CD4-positive, alpha-beta memory T cell (primary cell): ENCODE measurements around the gene PLCB1. TPM values are rescaled to one million over a fixed set of nuclear protein-coding genes. Genes with fewer than 3 reads are reported as not detected.

Source experiments
- CTCF ChIA-PET: fragments of 350-600 bp; sonication (Branson Sonifier 250); formaldehyde crosslinking; loops from one replicate; lab custom pipeline; 2021; ENCODE audit warnings: inconsistent platforms; ENCODE audit not compliant: partially characterized antibody; lab: Charles Lee
- POLR2A ChIA-PET: fragments of 350-600 bp; sonication (Branson Sonifier 250); formaldehyde crosslinking; loops from one replicate; lab custom pipeline; 2021; ENCODE audit not compliant: partially characterized antibody; lab: Charles Lee
- DNase-seq, 5 donors: peaks; one replicate each; pipeline versions ENCODE4 v3.0.0 to v3.0.0-alpha.2; 2020 to 2022; ENCODE audit warnings: mixed read lengths in 1 of 5
- H3K27ac ChIP-seq: one replicate; pipeline ENCODE4 v1.7.0; 2013; ENCODE audit warnings: low read depth, low read length
- H3K27me3 ChIP-seq: 2 replicates; pipeline ENCODE4 v1.7.0; 2013; ENCODE audit warnings: mild to moderate bottlenecking, low read length, moderate library complexity; ENCODE audit not compliant: insufficient read depth
- H3K36me3 ChIP-seq: 2 replicates; pipeline ENCODE4 v1.7.0; 2013; ENCODE audit warnings: mild to moderate bottlenecking, low read length, moderate library complexity; ENCODE audit not compliant: insufficient read depth
- H3K4me1 ChIP-seq: 2 replicates; pipeline ENCODE4 v1.7.0; 2013; ENCODE audit warnings: mild to moderate bottlenecking, low read length, moderate library complexity; ENCODE audit not compliant: insufficient read depth
- H3K4me3 ChIP-seq, 2 donors: one replicate each; pipeline ENCODE4 v1.7.0; 2013; ENCODE audit warnings: low read length in 2 of 2, mild to moderate bottlenecking in 1 of 2
- H3K9me3 ChIP-seq, 2 donors: one replicate each; pipeline ENCODE4 v1.7.0; 2013; ENCODE audit warnings: low read length in 2 of 2, control low read depth in 1 of 2; ENCODE audit not compliant: control insufficient read depth in 1 of 2
- H3K27ac Mint-ChIP-seq, 7 donors: one replicate each; pipeline ENCODE4 v1.8.0; 2020 to 2021; ENCODE audit warnings: mixed read lengths in 7 of 7, mild to moderate bottlenecking in 6 of 7, inconsistent platforms in 3 of 7, moderate library complexity in 3 of 7
- H3K27me3 Mint-ChIP-seq, 2 donors: one replicate each; pipeline ENCODE4 v1.8.0; 2020 to 2021; ENCODE audit warnings: mixed read lengths in 2 of 2
- H3K36me3 Mint-ChIP-seq, 2 donors: one replicate each; pipeline ENCODE4 v1.8.0; 2020 to 2021; ENCODE audit warnings: mixed read lengths in 2 of 2, inconsistent platforms in 1 of 2, mild to moderate bottlenecking in 1 of 2
- H3K4me1 Mint-ChIP-seq, 4 donors: one replicate each; pipeline ENCODE4 v1.8.0; 2020 to 2021; ENCODE audit warnings: mixed read lengths in 4 of 4, mild to moderate bottlenecking in 1 of 4
- H3K4me3 Mint-ChIP-seq, 8 donors: one replicate each; pipeline ENCODE4 v1.8.0; 2020 to 2021; ENCODE audit warnings: mixed read lengths in 8 of 8, mild to moderate bottlenecking in 7 of 8, moderate library complexity in 6 of 8, inconsistent platforms in 3 of 8
- H3K9me3 Mint-ChIP-seq, 8 donors: one replicate each; pipeline ENCODE4 v1.8.0; 2020 to 2021; ENCODE audit warnings: mixed read lengths in 8 of 8, mild to moderate bottlenecking in 5 of 8, inconsistent platforms in 3 of 8, moderate library complexity in 1 of 8
- intact Hi-C: fragments of 100-400 bp; cut with micrococcal nuclease; formaldehyde crosslinking; loops from one replicate; pipeline ENCODE4 v1.15.1; 2023
- polyA plus RNA-seq, 2 donors: library from polyadenylated mRNA; unstranded; fragments of 300-500 nt; fragmentation: Illumina TruSeq; gene quantifications; one replicate each; pipeline ENCODE4 v1.2.3, GENCODE V29; 2021
- total RNA-seq, 2 experiments: library from RNA; stranded (reverse); gene quantifications; one replicate each; pipeline ENCODE4 v1.2.3, GENCODE V29; 2021

Gene PLCB1
- total and polyA plus RNA-seq, 4 experiments from 2014 or later, result 5.5 to 9.6 (median 8.2) TPM

DNA sequence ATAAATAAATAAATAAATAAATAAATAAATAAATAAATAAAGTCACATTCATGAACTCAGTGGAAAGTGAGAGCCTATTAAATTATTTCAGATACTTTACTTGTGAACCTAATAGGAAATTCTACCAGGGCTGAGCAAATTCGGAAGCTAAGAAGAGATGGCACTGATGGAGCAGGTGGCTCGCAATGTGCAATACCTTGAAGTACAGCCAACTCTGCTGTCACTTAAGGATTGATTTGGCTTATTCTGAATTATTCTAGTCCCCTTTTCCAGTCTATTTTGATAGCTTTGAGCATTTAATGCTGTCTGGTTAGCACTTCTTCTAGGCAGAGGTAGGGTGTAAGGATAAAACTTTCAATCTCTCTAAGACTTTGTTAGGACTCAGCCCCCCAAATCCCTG lies 541.0 kb downstream of the PLCB1 start:
- H3K27ac ChIP-seq, result no peak overlapping the region
- H3K4me3 ChIP-seq, result no peak overlapping the region
- peaks cover 0 to 7% (median 3%) of the 10 kb centered on the region in 8 donors for H3K9me3 Mint-ChIP-seq
- H3K4me3 Mint-ChIP-seq, result no peak overlapping the region
- no peaks in the 10 kb centered on the region for H3K4me1 ChIP-seq
- H3K4me1 Mint-ChIP-seq, result peaks cover 8 to 18% (median 11%) of the 10 kb centered on the region in 4 donors
- no peaks in the 10 kb centered on the region for H3K27me3 Mint-ChIP-seq
- peaks cover 4 to 7% of the 10 kb centered on the region in 2 donors for H3K36me3 Mint-ChIP-seq
- no peaks in the 10 kb centered on the region for H3K27me3 ChIP-seq
- ChIA-PET POLR2A (interaction anchor here (1.7 kb wide), 1 partner anchor 9 kb away, joined by 6 read pairs; no protein-coding TSS in a partner anchor), CTCF (no interaction called here)
- no peak for DNase-seq
- no peaks in the 10 kb centered on the region for H3K9me3 ChIP-seq
- no peak overlapping the region for H3K27ac Mint-ChIP-seq
- H3K36me3 ChIP-seq, result no peaks in the 10 kb centered on the region
- intact Hi-C loops, result no loop called here

DNA sequence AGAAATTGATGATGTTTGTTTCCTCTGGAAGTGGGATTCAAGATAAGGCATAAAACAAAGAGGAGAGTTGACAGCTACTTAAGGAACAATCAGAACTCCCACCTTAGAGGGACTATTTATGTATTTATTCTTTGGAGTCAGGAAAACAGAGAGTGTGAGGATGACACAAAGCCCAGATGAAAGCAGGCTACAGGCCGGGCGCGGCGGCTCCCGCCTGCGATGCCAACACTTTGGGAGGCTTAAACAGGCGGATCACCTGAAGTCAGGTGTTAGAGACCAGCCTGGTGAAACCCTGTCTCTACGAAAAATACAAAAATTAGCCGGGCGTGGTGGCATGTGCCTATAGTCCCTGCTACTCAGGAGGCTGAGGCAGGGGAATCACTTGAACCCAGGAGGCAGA lies 543.8 kb downstream of the PLCB1 start:
- no peak overlapping the region for H3K4me3 Mint-ChIP-seq
- POLR2A ChIA-PET, result no interaction called here

DNA sequence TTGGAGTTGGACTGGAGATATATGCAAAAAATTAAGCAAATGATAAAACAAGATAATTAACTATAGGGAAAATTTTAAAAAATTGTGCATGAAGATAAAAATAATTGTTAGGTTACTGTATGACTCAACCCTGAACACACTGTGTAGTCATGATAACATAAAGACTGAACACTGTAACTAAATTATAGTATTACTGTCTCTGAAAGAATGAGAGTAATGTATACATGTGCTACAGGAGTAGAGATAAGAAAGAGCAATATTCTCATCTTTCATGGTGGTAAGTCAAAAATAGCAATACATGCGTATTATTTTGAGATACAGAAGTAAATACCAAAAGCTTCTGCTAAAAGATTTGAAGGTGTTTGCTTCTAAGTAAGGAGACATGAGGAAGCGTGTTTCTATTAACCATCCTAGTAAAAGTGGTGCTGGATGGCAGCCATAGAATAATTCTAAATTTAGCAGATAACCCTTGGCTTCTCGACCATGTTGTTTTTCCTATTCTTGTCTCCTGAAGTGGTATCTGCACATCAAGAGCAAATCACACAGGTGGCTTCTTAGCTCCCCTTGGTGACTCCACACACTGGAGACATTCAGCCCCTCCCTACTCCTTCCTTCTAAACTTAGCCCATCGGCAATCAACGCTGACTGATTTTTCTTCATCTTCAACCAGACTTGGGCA lies 546.2 kb downstream of the PLCB1 start:
- H3K27me3 Mint-ChIP-seq, result no peaks in the 10 kb centered on the region
- Histone ChIP-seq H3K36me3 (no peaks in the 10 kb centered on the region), H3K9me3 (no peaks in the 10 kb centered on the region), H3K27ac (no peak overlapping the region), H3K4me1 (no peaks in the 10 kb centered on the region), H3K27me3 (no peaks in the 10 kb centered on the region), H3K4me3 (no peak overlapping the region)
- ChIA-PET POLR2A (no interaction called here), CTCF (no interaction called here)
- peaks cover 0 to 5% (median 2%) of the 10 kb centered on the region in 8 donors for H3K9me3 Mint-ChIP-seq
- no peaks in the 10 kb centered on the region for H3K4me1 Mint-ChIP-seq
- peaks cover 2 to 3% of the 10 kb centered on the region in 2 donors for H3K36me3 Mint-ChIP-seq
- intact Hi-C loops, result no loop called here
- H3K4me3 Mint-ChIP-seq, result no peak overlapping the region
- no peak overlapping the region for H3K27ac Mint-ChIP-seq
- no peak for DNase-seq

More for the DNA sequence above, 543.8 kb downstream of the PLCB1 start:
- no peaks in the 10 kb centered on the region for H3K4me1 ChIP-seq
- no peaks in the 10 kb centered on the region for H3K36me3 ChIP-seq
- no peaks in the 10 kb centered on the region for H3K27me3 ChIP-seq
- CTCF ChIA-PET, result no interaction called here
- H3K27ac Mint-ChIP-seq, result no peak overlapping the region
- H3K4me3 ChIP-seq, result no peak overlapping the region
- H3K4me1 Mint-ChIP-seq, result no peaks in the 10 kb centered on the region
- no peak overlapping the region for H3K27ac ChIP-seq
- no peak for DNase-seq
- H3K36me3 Mint-ChIP-seq, result peaks cover 4 to 7% of the 10 kb centered on the region in 2 donors
- H3K9me3 Mint-ChIP-seq, result peaks cover 0 to 7% (median 3%) of the 10 kb centered on the region in 8 donors
- intact Hi-C loops, result no loop called here
- no peaks in the 10 kb centered on the region for H3K9me3 ChIP-seq
- H3K27me3 Mint-ChIP-seq, result no peaks in the 10 kb centered on the region

GRCh38 chr20:8689337-8689736 lies 557.3 kb downstream of the PLCB1 start:
- ChIA-PET POLR2A (no interaction called here), CTCF (no interaction called here)
- no peaks in the 10 kb centered on the region for H3K36me3 ChIP-seq
- H3K4me1 Mint-ChIP-seq, result no peaks in the 10 kb centered on the region
- H3K27ac Mint-ChIP-seq, result no peak overlapping the region
- no peaks in the 10 kb centered on the region for H3K4me1 ChIP-seq
- no peak overlapping the region for H3K4me3 Mint-ChIP-seq
- no peaks in the 10 kb centered on the region for H3K9me3 ChIP-seq
- intact Hi-C loops, result no loop called here
- H3K27me3 Mint-ChIP-seq, result no peaks in the 10 kb centered on the region
- no peak for DNase-seq
- no peak overlapping the region for H3K27ac ChIP-seq
- H3K27me3 ChIP-seq, result no peaks in the 10 kb centered on the region
- no peak overlapping the region for H3K4me3 ChIP-seq
- H3K36me3 Mint-ChIP-seq, result peaks cover 21 to 40% of the 10 kb centered on the region in 2 donors
- peaks cover 2 to 23% (median 8%) of the 10 kb centered on the region in 8 donors for H3K9me3 Mint-ChIP-seq

- Mint-ChIP-seq H3K27me3 (no peaks in the 10 kb centered on the region), H3K9me3 (peaks cover 2 to 23% (median 8%) of the 10 kb centered on the region in 8 donors), H3K27ac (no peak overlapping the region), H3K4me3 (no peak overlapping the region), H3K4me1 (no peaks in the 10 kb centered on the region), H3K36me3 (peaks cover 16 to 35% of the 10 kb centered on the region in 2 donors)
- POLR2A ChIA-PET, result no interaction called here
- no peaks in the 10 kb centered on the region for H3K27me3 ChIP-seq
- intact Hi-C loops, result no loop called here
- H3K4me3 ChIP-seq, result no peak overlapping the region
- CTCF ChIA-PET, result interaction anchor here (0.6 kb wide), 1 partner anchor 24 kb away, joined by 3 read pairs; no protein-coding TSS in a partner anchor
- no peaks in the 10 kb centered on the region for H3K4me1 ChIP-seq
- no peaks in the 10 kb centered on the region for H3K36me3 ChIP-seq
- no peak for DNase-seq
- no peak overlapping the region for H3K27ac ChIP-seq
- no peaks in the 10 kb centered on the region for H3K9me3 ChIP-seq
These were observed 558.0 kb downstream of the PLCB1 start for GRCh38 chr20:8690074-8690473.

GRCh38 chr20:8693709-8694108 lies 561.6 kb downstream of the PLCB1 start:
- H3K27me3 Mint-ChIP-seq, result no peaks in the 10 kb centered on the region
- Histone ChIP-seq H3K27me3 (no peaks in the 10 kb centered on the region), H3K4me1 (no peaks in the 10 kb centered on the region), H3K9me3 (no peaks in the 10 kb centered on the region), H3K36me3 (no peaks in the 10 kb centered on the region), H3K4me3 (no peak overlapping the region), H3K27ac (no peak overlapping the region)
- no peaks in the 10 kb centered on the region for H3K4me1 Mint-ChIP-seq
- no peak for DNase-seq
- POLR2A ChIA-PET, result no interaction called here
- H3K36me3 Mint-ChIP-seq, result peaks cover 8 to 11% of the 10 kb centered on the region in 2 donors
- H3K27ac Mint-ChIP-seq, result no peak overlapping the region
- peaks cover 0 to 16% (median 5%) of the 10 kb centered on the region in 8 donors for H3K9me3 Mint-ChIP-seq
- no peak overlapping the region for H3K4me3 Mint-ChIP-seq
- intact Hi-C loops, result no loop called here
- CTCF ChIA-PET, result interaction anchor here (0.8 kb wide), 1 partner anchor 11 kb away, joined by 3 read pairs; no protein-coding TSS in a partner anchor

GRCh38 chr20:8700756-8701155 lies 568.7 kb downstream of the PLCB1 start:
- Histone ChIP-seq H3K4me1 (no peaks in the 10 kb centered on the region), H3K4me3 (no peak overlapping the region), H3K27me3 (no peaks in the 10 kb centered on the region), H3K27ac (no peak overlapping the region), H3K9me3 (no peaks in the 10 kb centered on the region), H3K36me3 (no peaks in the 10 kb centered on the region)
- no peak for DNase-seq
- peaks cover 0 to 2% of the 10 kb centered on the region in 2 donors for H3K36me3 Mint-ChIP-seq
- H3K27me3 Mint-ChIP-seq, result no peaks in the 10 kb centered on the region
- CTCF ChIA-PET, result no interaction called here
- POLR2A ChIA-PET, result no interaction called here
- H3K27ac Mint-ChIP-seq, result no peak overlapping the region
- H3K9me3 Mint-ChIP-seq, result no peaks in the 10 kb centered on the region
- intact Hi-C loops, result no loop called here
- no peaks in the 10 kb centered on the region for H3K4me1 Mint-ChIP-seq
- no peak overlapping the region for H3K4me3 Mint-ChIP-seq
